ENCODE data around the gene RSPH10B2. TPM values are rescaled to one million over a fixed set of nuclear protein-coding genes. Genes with fewer than 3 reads are reported as not detected.
A peak's percentile ranks its signal among the peaks of the same experiment; 100 is the strongest.

The RSPH10B2 gene
- total and polyA plus RNA-seq, 2 of the 13 experiments (the other 11 are each of a cell fraction or from before 2014, with no cell fraction given) = 0.31 TPM; not detected in 1

GRCh38 chr7:6729492-6730342, 24.2 kb upstream of the RSPH10B2 start (continued):
- TF ChIP-seq ZNF512 (CRISPR knock-in tag; IDR thresholded peaks at IDR 0.05) = no peak
- TF ChIP-seq ZNF550 (CRISPR knock-in tag; IDR thresholded peaks at IDR 0.05; ENCODE audit: borderline replicate concordance) = no peak
- no peak for TF ChIP-seq ZUFSP (CRISPR knock-in tag; IDR thresholded peaks at IDR 0.05; ENCODE audit: borderline replicate concordance)
- TF ChIP-seq ZNF781 (CRISPR knock-in tag; IDR thresholded peaks at IDR 0.05; ENCODE audit: borderline replicate concordance, not compliant biosample characterization) = no peak
- peak; percentile 48; the same call in 1 of the 2 replicates for TF ChIP-seq KMT2B (CRISPR knock-in tag; IDR thresholded peaks at IDR 0.05)
- no peak for TF ChIP-seq CHCHD3 (CRISPR knock-in tag; IDR thresholded peaks at IDR 0.05)
- no peak for TF ChIP-seq TRAFD1 (CRISPR knock-in tag; IDR thresholded peaks at IDR 0.05; ENCODE audit: borderline replicate concordance)
- no peak for TF ChIP-seq ZNF180 (CRISPR knock-in tag; IDR thresholded peaks at IDR 0.05; ENCODE audit: borderline replicate concordance, low read depth)
- TF ChIP-seq TMF1 (CRISPR knock-in tag; IDR thresholded peaks at IDR 0.05; ENCODE audit: low read depth) = no peak
- TF ChIP-seq NFKB2 (CRISPR knock-in tag; IDR thresholded peaks at IDR 0.05; ENCODE audit: borderline replicate concordance) = peak; percentile 47; the same call in 1 of the 2 replicates
- TF ChIP-seq MIXL1 (CRISPR knock-in tag; IDR thresholded peaks at IDR 0.05) = no peak
- TF ChIP-seq TFDP1 (CRISPR knock-in tag; IDR thresholded peaks at IDR 0.05; ENCODE audit: borderline replicate concordance) = peak; percentile 34; the same call in 1 of the 2 replicates
- TF ChIP-seq ZNF747 (CRISPR knock-in tag; IDR thresholded peaks at IDR 0.05; ENCODE audit: borderline replicate concordance) = no peak
- TF ChIP-seq ZNF30 (CRISPR knock-in tag; IDR thresholded peaks at IDR 0.05) = no peak
- no peak for TF ChIP-seq ZNF101 (CRISPR knock-in tag; IDR thresholded peaks at IDR 0.05; ENCODE audit: borderline replicate concordance, low read depth)
- no peak for TF ChIP-seq ZBTB42 (CRISPR knock-in tag; IDR thresholded peaks at IDR 0.05)
- no peak for TF ChIP-seq ZBTB46 (CRISPR knock-in tag; IDR thresholded peaks at IDR 0.05; ENCODE audit: borderline replicate concordance)
- TF ChIP-seq ZNF333 (CRISPR knock-in tag; IDR thresholded peaks at IDR 0.05; ENCODE audit: borderline replicate concordance) = peak; percentile 97; the same call in 1 of the 2 replicates
- TF ChIP-seq ZNF784 (CRISPR knock-in tag; IDR thresholded peaks at IDR 0.05; ENCODE audit: borderline replicate concordance) = peak; percentile 77; the same call in 1 of the 2 replicates

Data from HepG2 (cell line).